HG02852 (cell line): ENCODE measurements around the gene HOGA1.

Experiments used
- ATAC-seq: cut with Tn5 transposase; IDR thresholded peaks from one replicate; pipeline ENCODE4 v1.9.1; 2021; ENCODE audit warnings: mild to moderate bottlenecking, moderate library complexity; ENCODE audit not compliant: unreplicated experiment

The HOGA1 gene

DNA sequence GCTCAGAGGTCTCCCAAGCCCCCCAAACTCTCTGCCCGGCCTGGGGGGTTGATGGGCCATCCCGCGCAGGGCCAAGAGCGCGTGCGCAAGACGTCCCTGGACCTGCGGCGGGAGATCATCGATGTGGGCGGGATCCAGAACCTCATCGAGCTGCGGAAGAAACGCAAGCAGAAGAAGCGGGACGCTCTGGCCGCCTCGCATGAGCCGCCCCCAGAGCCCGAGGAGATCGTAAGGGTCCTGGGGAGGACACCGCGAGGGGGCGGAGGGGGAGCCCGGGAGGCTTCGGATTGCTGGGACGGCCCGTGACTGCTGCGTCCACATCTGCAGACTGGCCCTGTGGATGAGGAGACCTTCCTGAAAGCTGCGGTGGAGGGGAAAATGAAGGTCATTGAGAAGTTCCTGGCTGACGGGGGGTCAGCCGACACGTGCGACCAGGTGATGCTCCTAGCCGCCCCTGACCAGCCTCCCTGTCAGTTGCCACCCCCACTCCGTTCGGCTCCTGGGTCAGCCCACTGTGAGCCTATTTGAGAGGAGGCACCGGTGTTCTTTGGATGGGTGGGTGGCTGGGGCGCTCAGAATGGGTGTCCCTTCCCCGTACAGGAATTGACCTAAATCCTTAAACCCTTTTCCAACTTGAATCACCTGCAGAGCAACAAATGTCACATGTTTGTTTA, 5.9 kb upstream of the HOGA1 start:
- no peak for ATAC-seq

DNA sequence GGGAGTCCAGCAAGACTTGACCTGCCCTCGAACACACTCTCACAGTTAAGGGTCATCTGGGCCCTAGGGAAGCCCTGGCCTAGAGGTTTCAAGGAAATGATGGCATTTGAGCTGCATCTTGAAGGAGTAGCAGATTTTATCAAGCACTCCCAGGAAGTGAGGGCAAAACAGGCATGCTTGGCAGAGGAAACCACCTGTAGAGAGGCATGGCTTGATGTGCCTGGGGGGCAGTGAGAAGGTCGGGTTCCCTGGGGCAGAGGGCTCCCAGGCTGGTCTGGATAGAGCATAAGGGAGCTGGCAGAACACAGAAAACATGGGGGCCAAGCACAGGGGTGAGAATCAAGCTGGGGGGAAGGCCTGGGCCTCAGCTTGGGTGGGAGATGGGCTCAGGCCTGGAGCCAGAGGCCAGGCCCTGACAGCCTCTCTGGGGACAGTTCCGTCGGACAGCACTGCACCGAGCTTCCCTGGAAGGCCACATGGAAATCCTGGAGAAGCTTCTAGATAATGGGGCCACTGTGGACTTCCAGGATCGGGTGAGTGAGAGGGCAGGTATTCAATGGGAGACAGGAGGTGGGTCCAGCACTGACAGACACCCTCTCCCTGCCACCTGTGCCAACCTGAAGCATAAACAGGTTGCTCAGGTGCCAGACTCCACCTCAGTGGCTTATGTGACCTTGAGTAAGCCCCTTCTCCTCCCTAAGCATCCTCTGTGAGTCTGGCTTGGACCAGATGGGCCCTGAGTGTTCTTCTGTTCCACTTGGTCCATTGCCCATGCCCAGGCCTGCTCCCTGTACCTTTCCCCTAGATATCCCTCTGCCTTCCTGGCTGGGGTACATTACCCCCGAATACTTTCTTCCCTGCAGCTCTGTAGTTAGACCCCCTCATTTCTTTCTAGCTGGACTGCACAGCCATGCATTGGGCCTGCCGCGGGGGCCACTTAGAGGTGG, 3.5 kb upstream of the HOGA1 start:
- no peak for ATAC-seq

DNA sequence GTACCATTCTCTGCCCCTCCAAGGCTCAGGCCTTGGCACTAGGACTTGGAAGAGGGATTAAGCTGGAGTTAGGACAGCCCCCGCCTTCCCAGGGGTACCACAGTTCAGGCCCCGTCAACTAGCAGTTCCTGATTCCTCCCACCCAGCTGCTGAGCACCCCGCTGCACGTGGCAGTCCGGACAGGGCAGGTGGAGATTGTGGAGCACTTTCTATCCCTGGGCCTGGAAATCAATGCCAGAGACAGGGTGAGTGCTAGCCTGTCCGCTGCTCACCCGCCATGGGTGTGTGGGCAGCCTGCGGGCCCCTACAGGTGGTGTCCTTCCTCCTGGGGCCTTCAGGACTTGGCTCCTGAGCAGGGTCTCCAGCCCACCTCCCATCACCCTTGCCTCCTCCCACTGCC, 2.0 kb upstream of the HOGA1 start:
- ATAC-seq = no peak

DNA sequence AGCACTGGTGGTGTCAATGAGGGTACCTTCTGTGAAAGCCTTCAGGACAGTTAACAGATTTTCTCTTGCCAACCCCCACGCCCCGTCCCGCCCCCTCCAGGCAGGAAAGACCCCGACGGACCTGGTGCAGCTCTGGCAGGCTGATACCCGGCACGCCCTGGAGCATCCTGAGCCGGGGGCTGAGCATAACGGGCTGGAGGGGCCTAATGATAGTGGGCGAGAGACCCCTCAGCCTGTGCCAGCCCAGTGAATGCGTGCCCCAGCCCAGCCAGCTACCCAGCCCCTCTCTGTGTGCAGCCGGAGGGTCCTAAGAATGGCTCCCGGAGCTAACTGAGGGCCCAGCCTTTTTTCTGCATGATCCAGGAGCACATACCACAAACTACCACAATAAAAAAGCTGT, 713 bp upstream of the HOGA1 start:
- ATAC-seq = no peak

DNA sequence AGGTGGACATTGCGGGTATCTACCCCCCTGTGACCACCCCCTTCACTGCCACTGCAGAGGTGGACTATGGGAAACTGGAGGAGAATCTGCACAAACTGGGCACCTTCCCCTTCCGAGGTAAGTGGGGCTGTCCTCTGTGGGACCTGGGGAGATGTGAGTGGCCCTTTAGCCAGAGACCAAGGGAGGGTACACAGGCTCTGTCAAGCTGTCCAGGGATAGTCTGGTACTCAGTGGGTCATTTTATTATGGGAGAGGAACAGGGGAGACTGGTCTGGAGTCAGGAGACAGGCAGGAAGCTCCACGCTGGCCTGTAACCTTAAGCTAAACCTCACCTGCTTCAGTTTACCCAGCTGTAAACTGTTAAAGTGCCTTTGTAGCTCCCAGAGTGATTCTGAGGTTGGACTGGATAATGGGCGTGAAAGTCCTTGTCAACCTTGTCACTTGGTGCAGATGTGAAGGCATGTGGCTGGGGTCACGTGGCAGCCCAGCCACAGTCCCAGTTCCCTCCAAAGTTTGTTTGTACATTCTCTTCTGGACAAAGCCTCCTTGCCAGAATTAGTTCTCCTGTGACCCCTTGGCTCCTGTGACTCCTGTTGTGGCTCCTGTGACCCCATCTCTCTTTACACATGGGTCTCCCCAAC, 729 bp downstream of the HOGA1 start:
- ATAC-seq = no peak

DNA sequence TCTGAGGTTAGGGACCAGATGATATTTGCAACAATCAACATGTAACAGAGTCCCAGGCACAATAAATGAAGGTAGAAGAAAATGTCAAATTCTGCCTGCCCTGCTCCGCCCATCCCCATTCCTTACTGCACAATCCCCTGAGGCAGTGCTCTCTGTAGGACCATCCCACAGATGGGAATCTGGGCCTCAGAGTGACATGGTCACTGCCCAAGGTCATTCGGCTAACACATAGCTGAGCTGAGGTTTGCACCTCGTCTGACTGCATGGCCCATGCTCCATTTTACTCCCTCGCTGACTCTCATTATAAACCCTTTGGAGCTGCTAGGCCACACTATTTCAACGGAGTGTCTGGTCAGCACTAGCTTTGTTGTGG, 1.2 kb downstream of the HOGA1 start:
- ATAC-seq = no peak

DNA sequence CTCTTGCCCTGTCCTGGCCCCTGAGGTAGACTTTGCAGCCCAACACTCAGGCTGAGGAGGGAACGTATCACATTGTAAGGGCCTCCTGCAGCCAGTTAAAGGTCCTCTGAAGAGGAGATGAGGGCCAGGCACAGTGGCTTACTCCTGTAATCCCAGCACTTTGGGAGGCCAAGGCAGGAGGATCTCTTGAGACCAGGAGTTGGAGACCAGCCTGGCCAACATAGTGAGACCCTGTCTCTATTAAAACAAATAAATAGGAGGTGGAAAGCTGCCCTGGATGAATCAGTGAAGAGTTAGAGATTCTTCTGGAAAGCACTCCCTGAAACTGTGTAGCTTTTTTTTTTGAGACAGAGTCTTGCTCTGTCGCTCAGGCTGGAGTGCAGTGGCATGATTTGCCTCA, 3.0 kb downstream of the HOGA1 start:
- no peak for ATAC-seq

DNA sequence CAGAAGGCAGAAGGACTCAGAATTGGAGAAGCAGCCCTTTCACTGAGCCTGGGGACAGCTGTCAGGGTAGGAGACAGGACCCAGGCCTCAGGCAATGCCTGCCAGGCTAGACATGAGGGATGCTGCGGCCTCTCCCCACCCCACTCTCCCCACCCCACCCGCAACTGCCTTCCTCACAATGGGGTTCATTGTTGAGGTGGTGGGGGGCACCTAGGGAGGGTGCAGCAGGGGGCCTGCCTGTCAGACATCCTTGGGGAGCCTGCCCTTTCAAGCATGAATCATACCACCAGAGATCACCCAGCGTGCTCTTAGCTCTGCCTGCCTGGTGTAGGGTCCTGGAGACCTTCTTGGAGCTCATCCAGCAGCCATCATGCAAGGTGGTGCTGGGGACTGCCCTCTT, 5.3 kb downstream of the HOGA1 start, which contains the start of gene C10orf62:
Gene C10orf62, plus strand, starts transcription at position 243 of the 400 bp plus-strand sequence. CDS start 177 bp downstream, outside the sequence.
- no peak for ATAC-seq

DNA sequence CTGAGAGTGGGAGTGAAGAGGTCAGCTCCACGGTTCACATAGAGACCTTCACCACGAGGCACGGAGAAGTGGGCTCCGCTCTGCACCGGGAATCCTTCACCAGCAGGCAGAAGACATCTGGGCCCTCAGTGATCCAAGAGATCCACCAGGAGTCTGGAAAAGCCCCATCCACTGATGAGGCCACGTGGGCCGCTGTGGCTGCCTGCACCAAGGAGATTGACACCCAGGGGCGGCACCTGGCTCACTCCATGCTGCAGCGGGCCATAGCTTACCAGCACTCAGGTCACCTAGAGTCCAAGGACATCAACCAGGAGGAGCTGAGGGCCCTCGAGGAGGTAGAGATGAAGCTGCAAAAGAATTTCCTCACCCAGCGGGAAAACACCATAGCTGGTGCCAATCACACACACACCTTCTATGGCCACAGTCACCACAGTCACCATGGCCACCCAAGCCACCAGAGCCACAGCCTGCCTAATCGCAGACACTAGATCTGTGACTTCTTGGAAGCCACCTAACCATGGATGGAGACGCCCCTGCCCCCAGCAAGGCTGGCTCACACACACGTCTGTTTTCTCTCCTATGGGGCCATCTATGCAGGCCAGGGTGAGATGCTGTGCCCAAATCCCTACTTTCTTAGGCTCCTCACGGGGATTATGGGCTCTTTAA, 6.0 kb downstream of the HOGA1 start:
- no peak for ATAC-seq

DNA sequence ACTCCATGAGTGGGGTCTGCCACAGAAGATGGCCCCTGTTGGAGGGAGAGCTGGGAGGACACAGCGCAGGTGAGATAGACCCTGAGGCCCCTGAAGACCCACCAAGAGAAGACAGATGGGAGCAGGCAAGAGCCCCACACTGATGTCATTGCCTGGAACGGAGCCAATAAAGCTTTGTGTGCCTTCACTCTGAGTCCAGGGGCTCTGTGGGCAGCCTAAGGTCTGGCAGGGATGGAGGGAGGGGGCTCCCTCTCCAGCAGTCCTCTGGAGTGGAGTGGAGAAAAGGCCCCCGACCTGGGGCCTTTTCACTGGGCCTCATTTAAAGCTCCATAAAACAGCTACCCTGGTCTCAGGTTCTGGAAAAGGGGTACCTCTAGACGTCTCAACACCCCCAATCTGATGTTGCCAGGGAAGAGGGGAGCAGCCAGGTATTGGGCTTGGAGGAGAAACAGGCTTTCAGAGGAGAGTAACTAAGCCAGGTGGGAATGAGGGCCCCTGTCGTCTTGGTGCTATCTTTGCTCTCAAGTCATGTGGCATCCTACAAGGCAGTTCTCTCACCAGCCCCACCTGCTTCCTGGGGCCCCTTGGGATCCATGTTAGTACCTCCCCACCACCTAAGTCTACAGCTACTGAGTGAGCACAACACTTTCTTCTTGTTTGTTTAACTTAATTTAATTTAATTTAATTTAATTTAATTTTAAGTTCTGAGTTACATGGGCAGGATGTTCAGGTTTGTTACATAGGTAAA, 6.7 kb downstream of the HOGA1 start:
- no peak for ATAC-seq

DNA sequence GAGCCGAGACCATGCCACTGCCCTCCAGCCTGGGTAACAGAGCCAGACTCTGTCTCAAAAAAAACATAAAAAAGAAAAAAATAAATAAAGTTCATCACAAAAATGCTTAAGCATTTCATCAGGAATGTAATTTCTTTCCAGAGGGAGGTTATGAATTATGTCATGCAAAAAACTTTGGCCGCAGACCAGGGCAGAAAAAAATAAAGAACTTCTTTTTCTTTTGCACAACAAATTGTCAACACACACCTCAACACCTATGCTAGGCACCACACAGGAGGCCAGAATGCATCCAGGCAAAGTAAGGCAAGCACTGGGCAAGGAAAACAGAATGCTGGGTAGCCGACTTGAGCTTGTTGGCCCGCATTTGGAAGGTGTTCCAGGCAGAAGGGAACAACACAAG, 9.2 kb downstream of the HOGA1 start:
- no peak for ATAC-seq

DNA sequence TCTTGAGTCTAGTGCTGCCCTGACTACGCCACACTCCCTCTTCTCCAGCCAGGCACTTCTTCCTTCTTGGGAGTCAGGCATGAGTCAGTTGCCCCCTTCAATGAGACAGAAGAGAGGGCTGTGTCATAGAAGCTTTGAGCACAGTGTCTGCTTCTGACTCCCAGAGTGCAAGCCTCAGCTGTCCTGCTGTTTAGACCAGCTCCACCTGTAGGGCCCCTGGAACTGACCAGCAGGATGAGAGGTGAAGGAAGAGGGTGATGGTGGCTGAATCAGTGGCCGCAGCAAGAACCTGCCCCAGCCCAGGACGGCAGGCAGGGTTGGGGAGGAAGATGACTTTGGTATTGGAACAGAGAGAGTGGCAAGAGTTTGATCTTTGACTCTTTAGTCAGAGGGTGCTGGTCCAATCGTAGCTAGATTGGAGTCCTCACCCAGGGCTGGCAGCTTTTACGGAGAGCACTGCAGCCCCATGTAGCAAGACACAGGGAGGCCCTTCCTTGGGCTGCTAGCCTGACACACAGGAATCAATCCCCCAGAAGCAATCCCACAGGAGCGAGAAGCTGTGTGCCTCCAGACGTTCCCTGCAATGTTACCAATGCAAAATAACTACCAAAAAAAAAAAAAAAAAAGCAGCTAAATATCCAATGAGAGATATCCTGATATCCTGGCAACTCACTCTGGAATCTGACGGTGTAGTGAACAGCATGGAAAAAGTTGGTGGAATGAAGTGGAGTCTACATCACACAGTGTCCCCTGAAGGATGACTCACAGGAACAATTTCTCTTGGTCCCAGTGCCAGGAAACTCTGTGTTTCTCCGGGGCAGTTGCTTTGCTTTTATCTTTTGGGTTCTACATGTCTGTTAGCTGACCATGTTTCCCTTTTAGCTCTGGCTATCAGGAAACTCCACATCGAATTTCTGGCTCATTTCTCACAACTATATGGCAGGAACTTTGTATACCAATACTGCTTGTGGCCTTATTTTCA, 12.2 kb downstream of the HOGA1 start:
- ATAC-seq = no peak

DNA sequence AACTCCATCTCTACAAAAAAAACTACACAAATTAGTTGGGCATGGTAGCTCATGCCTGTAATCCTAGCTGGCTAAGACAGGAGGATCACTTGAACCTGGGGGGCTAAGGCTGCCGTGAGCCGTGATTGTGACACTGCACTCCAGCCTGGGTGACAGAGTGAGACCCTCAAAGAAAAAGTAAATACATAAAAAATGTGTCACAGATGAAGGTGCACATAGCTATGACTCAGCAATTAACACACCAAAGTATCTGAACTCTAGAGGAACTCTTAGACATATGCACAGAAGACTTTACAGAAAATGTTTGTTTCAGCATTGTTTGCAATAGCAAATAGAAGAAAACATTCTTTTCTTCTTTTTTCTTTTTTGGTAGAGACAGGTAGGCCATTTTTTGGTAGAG, 13.6 kb downstream of the HOGA1 start:
- ATAC-seq = no peak

DNA sequence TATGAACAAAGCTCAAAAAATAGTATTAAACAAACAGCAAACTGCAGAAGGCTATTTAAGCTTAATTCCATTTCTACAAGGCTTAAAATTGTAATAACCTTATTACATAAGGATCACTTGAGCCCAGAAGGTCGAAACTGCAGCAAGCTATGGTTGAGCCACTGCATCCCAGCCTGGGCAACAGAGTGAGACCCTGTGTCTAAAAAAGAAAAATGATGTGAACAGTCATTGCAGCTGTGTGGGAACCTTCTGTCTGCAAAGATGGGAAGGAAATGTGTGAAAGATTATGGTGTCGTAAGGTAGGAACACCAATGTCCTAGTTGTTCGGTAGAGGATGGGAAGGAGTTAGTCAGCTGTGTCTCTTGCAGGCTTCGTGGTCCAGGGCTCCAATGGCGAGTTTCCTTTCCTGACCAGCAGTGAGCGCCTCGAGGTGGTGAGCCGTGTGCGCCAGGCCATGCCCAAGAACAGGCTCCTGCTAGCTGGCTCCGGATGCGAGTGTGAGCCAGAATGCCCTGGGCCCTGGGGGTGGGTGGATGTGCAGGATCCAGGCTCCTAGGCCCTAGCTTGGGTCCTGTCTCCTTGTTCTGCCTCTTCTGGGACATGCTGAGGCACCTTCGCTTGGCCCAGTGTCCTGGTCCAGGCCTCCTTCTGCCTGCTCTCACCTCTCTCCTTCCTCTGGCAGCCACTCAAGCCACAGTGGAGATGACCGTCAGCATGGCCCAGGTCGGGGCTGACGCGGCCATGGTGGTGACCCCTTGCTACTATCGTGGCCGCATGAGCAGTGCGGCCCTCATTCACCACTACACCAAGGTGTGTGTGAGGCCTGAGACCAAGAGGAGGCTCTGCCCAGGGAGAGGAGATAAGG, 14.4 kb downstream of the HOGA1 start:
- no peak for ATAC-seq

DNA sequence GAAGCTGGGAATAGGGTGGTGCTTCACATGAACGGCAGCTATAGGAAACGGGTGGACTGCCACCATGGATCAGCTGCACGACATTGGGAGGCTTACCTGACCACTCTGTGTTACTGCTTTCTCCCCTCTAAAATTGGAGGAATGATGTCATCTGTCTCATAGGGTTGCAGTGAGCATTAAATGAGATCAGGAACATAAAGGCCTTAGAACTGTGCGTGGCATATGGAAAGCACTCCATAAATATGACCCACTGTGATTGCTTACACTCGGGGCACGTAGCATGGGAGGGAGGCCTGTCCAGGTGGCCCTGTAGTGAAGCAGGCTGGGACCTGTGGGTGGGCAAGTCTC, 15.1 kb downstream of the HOGA1 start:
- no peak for ATAC-seq

DNA sequence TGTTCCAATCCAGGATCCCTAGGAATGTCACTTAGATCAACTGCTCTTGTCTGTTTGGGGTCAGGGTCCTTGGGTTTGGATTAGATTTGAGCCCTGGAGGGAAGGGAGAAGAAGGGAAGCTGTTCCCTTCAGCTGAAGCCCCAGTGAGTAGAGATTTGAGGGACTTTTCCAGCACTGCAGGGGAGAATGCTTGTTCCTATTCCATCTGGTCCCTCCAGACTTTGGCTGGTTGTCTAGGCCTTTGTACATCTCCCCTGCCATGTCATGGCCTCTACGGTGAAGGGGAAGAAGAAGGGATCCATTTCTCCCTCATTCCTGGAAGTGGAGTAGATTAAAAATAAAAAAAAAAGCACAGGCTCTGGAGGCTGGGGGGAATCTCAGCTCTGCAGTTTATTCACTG, 16.4 kb downstream of the HOGA1 start:
- ATAC-seq = no peak

DNA sequence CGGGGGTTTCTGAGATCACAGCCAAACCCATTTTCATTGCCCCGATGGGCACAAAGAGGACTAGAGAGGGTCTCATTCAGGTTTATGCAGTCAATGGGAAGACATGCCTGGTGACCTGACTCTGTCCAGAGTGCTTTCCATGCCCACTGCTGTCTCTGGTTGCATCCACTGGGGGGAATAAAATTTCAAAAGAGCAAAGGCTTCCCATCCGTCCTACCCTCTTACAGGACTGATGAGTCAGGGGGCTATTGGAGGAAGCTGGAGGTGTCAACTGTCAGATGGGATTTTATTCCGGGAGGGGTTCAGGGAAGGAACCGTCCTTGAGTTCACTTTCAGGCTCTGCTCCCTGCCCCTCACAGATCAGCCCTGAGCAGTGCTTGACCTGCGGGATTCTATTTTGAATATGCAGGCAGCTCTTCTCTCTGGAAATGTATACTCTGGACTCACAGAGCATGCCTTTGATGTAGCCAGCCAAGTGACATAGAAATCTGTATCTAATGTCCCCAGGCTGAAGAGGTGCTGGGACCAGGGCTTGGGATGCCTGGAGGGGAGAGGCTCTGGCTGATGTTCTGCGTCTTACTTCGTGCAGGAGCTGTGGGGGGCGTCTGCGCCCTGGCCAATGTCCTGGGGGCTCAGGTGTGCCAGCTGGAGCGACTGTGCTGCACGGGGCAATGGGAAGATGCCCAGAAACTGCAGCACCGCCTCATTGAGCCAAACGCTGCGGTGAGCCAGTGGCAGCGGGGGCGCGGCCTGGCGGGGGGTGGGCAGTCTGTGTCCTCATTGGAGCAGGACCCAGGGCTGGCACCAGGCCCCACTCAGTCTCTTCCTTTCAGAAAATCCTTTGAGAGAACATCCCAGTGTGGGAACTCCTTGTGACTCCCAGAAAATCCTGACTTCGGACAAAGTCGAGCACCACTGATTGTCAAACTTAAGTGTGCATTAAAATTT, 17.4 kb downstream of the HOGA1 start:
- ATAC-seq = no peak
